OCI-LY7 (cell line): Measurements from ENCODE around the gene ADD3.

Experiments
- CTCF ChIP-seq: fragments of 200-600 bp; sonication (generic); conservative IDR thresholded peaks from 2 replicates; pipeline ENCODE4 v1.5.1; 2014; ENCODE audit warnings: mild to moderate bottlenecking, antibody characterized with exemption, low read length, moderate library complexity, mixed read lengths
- EZH2phosphoT487 ChIP-seq: fragments of 200-600 bp; sonication (generic); IDR thresholded peaks from 2 replicates; pipeline ENCODE4 v1.6.1; 2018; ENCODE audit warnings: low read depth, borderline replicate concordance, mild to moderate bottlenecking, mixed run types, antibody characterized with exemption, low read length, moderate library complexity, mixed read lengths

GRCh38 chr10:110138197-110138812 is 130.5 kb downstream of the ADD3 start:
- TF ChIP-seq CTCF (peak; percentile 89), EZH2phosphoT487 (no peak)
